ENCODE data around the gene NSD1.

Gene NSD1

GRCh38 chr5:177097016-177097985, 36.3 kb upstream of the NSD1 start:
- no peak for DNase-seq

GRCh38 chr5:177098120-177098469, 35.5 kb upstream of the NSD1 start:
- no peak for DNase-seq

GRCh38 chr5:177098470-177099141, 35.0 kb upstream of the NSD1 start:
- no peak for DNase-seq

- DNase-seq = no peak
Observed at GRCh38 chr5:177099422-177100093, 34.0 kb upstream of the NSD1 start.

GRCh38 chr5:177100714-177101121, 32.9 kb upstream of the NSD1 start:
- no peak for DNase-seq

GRCh38 chr5:177103523-177104253, 29.9 kb upstream of the NSD1 start:
- no peak for DNase-seq

GRCh38 chr5:177105691-177106476, 27.7 kb upstream of the NSD1 start:
- no peak for DNase-seq

GRCh38 chr5:177107159-177107558, 26.4 kb upstream of the NSD1 start:
- DNase-seq = no peak

- no peak for DNase-seq
Observed at GRCh38 chr5:177109810-177110209, 23.8 kb upstream of the NSD1 start.

GRCh38 chr5:177111720-177112394, 21.7 kb upstream of the NSD1 start:
- peak; percentile 56 to 62 for DNase-seq

- DNase-seq = no peak
Observed at GRCh38 chr5:177112589-177113220, 20.9 kb upstream of the NSD1 start.

- peak; percentile 75 to 83 for DNase-seq
Observed at GRCh38 chr5:177113566-177114424, 19.8 kb upstream of the NSD1 start.

GRCh38 chr5:177116631-177117373, 16.8 kb upstream of the NSD1 start:
- DNase-seq = peak; percentile 85 to 88

- no peak for DNase-seq
Observed at GRCh38 chr5:177117441-177118045, 16.0 kb upstream of the NSD1 start.

- DNase-seq = no peak
Observed at GRCh38 chr5:177122566-177122965, 11.0 kb upstream of the NSD1 start.

GRCh38 chr5:177123789-177124485, 9.6 kb upstream of the NSD1 start:
- DNase-seq = no peak

- DNase-seq = no peak
Observed at GRCh38 chr5:177124486-177124991, 9.0 kb upstream of the NSD1 start.

- DNase-seq = no peak
Observed at GRCh38 chr5:177126771-177127170, 6.8 kb upstream of the NSD1 start.
